ENCODE data around the gene CA10. TPM values are rescaled to one million over a fixed set of nuclear protein-coding genes. Genes with fewer than 3 reads are reported as not detected.

CA10 gene
- total RNA-seq, 1 donor = not detected

DNA sequence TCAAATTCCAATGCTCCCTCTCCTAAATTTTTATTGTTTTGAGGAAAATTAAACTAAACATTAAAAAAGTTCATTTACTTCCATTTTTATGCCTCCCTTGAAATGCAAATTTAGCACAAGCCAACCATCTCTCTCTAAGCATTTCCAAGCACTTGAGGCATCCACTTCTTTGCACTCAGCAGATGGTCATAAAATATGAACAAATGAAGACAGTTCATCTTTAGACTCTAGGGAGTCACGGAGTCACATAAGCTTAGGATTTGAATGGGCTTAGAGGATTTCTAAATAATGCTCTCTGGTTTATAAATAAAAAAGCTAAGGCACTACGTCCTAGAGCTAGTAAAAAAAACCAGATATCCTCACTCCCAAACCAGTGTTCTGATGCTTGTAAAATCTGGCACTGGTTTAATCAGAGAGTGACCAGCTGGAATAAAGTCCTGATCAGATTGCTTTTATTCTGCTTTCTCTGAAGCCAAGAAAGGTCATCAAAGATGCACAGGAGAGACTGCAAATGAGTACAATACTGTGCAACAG is 204.2 kb downstream of the CA10 start:
- no peak overlapping the region for H3K4me3 ChIP-seq (ENCODE audit: low read depth, low read length)
- DNase-seq (ENCODE audit: low read depth) = no peak
- TF ChIP-seq, protein P1, sequence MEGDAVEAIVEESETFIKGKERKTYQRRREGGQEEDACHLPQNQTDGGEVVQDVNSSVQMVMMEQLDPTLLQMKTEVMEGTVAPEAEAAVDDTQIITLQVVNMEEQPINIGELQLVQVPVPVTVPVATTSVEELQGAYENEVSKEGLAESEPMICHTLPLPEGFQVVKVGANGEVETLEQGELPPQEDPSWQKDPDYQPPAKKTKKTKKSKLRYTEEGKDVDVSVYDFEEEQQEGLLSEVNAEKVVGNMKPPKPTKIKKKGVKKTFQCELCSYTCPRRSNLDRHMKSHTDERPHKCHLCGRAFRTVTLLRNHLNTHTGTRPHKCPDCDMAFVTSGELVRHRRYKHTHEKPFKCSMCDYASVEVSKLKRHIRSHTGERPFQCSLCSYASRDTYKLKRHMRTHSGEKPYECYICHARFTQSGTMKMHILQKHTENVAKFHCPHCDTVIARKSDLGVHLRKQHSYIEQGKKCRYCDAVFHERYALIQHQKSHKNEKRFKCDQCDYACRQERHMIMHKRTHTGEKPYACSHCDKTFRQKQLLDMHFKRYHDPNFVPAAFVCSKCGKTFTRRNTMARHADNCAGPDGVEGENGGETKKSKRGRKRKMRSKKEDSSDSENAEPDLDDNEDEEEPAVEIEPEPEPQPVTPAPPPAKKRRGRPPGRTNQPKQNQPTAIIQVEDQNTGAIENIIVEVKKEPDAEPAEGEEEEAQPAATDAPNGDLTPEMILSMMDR (IDR thresholded peaks at IDR 0.05; ENCODE audit: insufficient read depth, low read depth, low read length) = no peak

DNA sequence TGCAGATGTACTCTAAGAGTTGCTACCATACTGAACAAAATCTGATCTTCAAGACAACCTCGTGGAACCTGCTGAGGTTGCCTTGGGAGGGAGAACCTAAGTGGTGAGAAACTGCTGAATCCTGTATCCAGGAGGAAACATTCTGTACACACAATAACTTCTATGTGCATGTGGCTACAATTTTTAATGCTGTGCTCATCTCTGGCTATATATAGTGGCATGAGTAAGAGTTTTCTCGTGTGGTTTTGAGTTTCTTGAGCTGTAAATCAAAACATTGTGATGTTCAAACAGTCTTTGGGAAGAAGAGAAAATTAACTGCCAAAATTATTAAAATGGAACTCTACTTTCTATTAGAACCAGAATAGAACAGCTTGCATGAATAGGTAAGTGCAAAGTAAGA is 206.8 kb downstream of the CA10 start:
- TF ChIP-seq, protein P1 (IDR thresholded peaks at IDR 0.05; ENCODE audit: insufficient read depth, low read depth, low read length) = no peak
- no peak overlapping the region for H3K4me3 ChIP-seq (ENCODE audit: low read depth, low read length)
- DNase-seq (ENCODE audit: low read depth) = no peak

DNA sequence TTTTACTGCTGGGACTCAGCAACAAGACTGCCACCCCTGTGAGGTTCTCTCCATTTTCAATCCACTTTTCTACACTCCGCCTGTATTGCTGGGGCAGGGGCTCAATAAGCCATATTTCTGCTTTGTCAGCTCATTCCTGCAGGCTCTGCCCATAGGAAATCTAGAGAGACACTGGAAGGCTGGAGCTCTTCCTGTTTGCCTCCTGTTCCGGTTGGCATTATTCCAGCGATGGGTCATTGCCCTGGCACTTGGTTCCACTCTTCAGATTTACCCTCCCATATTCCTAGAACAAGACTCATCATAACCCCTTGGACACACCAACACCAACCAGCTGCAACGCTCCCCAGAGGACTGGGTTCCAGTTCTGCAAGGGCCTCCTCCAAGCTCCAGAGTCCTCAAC is 210.4 kb downstream of the CA10 start:
- H3K4me3 ChIP-seq (ENCODE audit: low read depth, low read length) = no peak overlapping the region
- no peak for DNase-seq (ENCODE audit: low read depth)
- TF ChIP-seq, protein P1 (IDR thresholded peaks at IDR 0.05; ENCODE audit: insufficient read depth, low read depth, low read length) = no peak

DNA sequence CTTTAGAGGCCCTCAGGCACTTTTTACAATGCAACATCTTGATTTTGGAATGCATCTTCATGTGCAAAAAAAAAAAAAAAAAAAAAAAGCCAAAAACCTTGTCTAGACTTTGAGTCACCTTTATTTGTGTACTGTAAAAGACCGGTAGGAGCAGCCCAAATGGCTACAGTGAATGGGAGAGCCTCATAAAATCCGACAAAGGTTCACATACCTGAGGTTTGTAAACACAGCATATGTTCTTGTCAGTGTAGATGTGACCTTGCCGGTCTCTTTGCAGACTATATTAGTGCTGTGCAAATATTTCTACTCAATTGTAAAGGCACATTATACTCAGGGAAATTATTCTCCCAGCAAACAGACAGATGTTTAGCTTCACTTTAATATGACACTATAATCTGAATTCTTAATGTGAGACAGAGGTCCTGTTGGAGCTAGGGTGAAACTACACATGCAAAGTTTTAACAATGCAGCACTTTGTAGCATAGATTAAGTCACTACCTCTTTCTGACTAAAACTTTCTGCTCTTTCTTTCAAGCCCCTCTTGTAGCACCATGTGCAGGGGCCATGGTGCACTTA is 211.3 kb downstream of the CA10 start:
- TF ChIP-seq, protein P1 (IDR thresholded peaks at IDR 0.05; ENCODE audit: insufficient read depth, low read depth, low read length) = no peak
- H3K4me3 ChIP-seq (ENCODE audit: low read depth, low read length) = no peak overlapping the region
- no peak for DNase-seq (ENCODE audit: low read depth)

DNA sequence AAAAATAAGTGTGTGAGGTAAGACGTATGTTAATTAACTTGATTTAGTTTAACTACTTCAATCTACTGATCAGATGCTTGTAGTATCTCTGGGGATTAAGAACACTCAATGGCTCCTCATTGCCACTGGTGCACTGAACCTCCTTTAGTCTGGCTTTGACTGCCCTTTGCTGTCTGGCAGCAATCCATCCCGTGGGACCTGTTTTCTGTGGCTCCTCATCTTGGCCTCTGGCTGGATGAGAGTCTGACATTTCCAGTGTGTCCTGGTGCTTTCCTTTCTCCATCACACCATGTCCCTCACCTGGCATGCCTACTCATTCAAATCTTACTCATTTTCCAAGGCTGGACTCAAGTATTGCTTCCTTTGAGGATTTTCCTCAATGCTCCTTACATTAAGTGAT is 212.2 kb downstream of the CA10 start:
- no peak for DNase-seq (ENCODE audit: low read depth)
- H3K4me3 ChIP-seq (ENCODE audit: low read depth, low read length) = no peak overlapping the region
- TF ChIP-seq, protein P1 (IDR thresholded peaks at IDR 0.05; ENCODE audit: insufficient read depth, low read depth, low read length) = no peak

DNA sequence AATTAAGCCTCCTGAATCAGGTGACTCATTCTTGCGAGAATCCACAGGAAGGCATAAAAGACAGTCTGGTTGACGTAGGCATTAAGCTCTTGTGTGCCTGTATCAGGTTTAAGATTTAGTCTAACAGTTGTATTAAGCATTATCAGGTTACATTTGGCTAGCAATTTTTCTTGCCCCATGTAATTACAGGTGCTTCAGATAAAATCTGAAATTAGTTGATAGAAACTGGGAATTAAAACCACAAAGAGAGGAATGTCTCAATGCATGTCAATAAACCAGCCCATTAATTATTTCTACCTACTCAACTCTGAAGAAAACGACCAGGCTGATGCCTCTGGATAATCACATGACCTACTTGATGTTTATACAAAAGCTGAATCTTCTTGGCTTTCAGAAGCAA is 217.2 kb downstream of the CA10 start:
- no peak for DNase-seq (ENCODE audit: low read depth)
- TF ChIP-seq, protein P1 (IDR thresholded peaks at IDR 0.05; ENCODE audit: insufficient read depth, low read depth, low read length) = no peak
- H3K4me3 ChIP-seq (ENCODE audit: low read depth, low read length) = no peak overlapping the region

DNA sequence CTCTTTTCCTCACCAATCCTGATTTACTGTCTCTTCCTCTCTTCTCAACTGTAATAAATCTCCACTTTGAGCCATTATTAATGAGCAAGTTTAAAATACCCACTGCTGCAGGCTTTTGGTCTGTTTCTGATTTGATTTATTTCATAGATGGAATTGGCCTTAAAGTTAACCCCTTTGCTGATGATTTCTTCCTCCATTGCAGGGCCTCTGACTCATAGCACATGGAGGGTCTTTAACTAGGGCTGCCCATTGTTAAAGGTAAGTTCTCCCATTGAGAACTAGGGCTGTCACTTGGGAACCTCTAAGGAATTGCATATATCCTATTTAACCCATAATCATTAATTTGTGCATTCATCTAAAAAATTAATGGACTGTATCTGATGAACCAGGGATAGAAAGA is 221.2 kb downstream of the CA10 start:
- DNase-seq (ENCODE audit: low read depth) = no peak
- no peak overlapping the region for H3K4me3 ChIP-seq (ENCODE audit: low read depth, low read length)
- TF ChIP-seq, protein P1 (IDR thresholded peaks at IDR 0.05; ENCODE audit: insufficient read depth, low read depth, low read length) = no peak
